OCI-LY1 (cell line): Measurements from ENCODE around the gene GLRA3.

Experiments used
- H2AFZ ChIP-seq: fragments of 200-600 bp; sonication (generic), shearing (Covaris generic); 2 replicates; pipeline ENCODE4 v1.6.0; 2014; ENCODE audit warnings: antibody characterized with exemption, mild to moderate bottlenecking, low read length
- H3F3A ChIP-seq: fragments of 200-600 bp; sonication (generic), shearing (Covaris generic); 2 replicates; pipeline ENCODE4 v1.6.0; 2014; ENCODE audit warnings: mild to moderate bottlenecking, antibody characterized with exemption, low read length, moderate library complexity; ENCODE audit not compliant: insufficient read depth
- H3K27ac ChIP-seq: fragments of 200-600 bp; sonication (generic); 2 replicates; pipeline ENCODE4 v1.5.1; 2014; ENCODE audit warnings: low read length, mixed run types, mild to moderate bottlenecking, low read depth; ENCODE audit not compliant: poor library complexity, severe bottlenecking
- H3K27me3 ChIP-seq: fragments of 200-600 bp; sonication (generic); 2 replicates; pipeline ENCODE4 v1.6.0; 2014; ENCODE audit warnings: antibody characterized with exemption, mild to moderate bottlenecking, low read length, moderate library complexity; ENCODE audit not compliant: insufficient read depth
- H3K36me3 ChIP-seq: fragments of 200-600 bp; sonication (generic); 2 replicates; pipeline ENCODE4 v1.6.1; 2014; ENCODE audit warnings: mild to moderate bottlenecking, antibody characterized with exemption, low read length, moderate library complexity, mixed read lengths; ENCODE audit not compliant: insufficient read depth
- H3K4me1 ChIP-seq: fragments of 200-600 bp; sonication (generic); 2 replicates; pipeline ENCODE4 v1.5.1; 2014; ENCODE audit warnings: mild to moderate bottlenecking, low read length, moderate library complexity; ENCODE audit not compliant: insufficient read depth, severe bottlenecking
- H3K4me2 ChIP-seq: fragments of 200-600 bp; sonication (generic), shearing (Covaris generic); 2 replicates; pipeline ENCODE4 v1.6.1; 2014; ENCODE audit warnings: low read length
- H3K4me3 ChIP-seq: fragments of 200-600 bp; sonication (generic); 2 replicates; pipeline ENCODE4 v1.5.1; 2014; ENCODE audit warnings: low read length, low read depth, mild to moderate bottlenecking, mixed read lengths; ENCODE audit not compliant: poor library complexity, severe bottlenecking
- H3K79me2 ChIP-seq: fragments of 200-600 bp; shearing (Covaris generic); 2 replicates; pipeline ENCODE4 v1.6.1; 2016; ENCODE audit warnings: mixed run types, low read length, mixed read lengths; ENCODE audit not compliant: insufficient read depth
- H3K9ac ChIP-seq: fragments of 200-600 bp; sonication (generic), shearing (Covaris generic); 2 replicates; pipeline ENCODE4 v1.6.1; 2014; ENCODE audit warnings: mild to moderate bottlenecking, low read length, mixed read lengths
- H3K9me2 ChIP-seq: fragments of 200-600 bp; sonication (generic), shearing (Covaris generic); 2 replicates; pipeline ENCODE4 v1.6.1; 2014; ENCODE audit warnings: low read depth, mild to moderate bottlenecking, low read length, mixed read lengths
- H3K9me3 ChIP-seq: fragments of 200-600 bp; shearing (Covaris generic); 2 replicates; pipeline ENCODE4 v1.6.1; 2014; ENCODE audit warnings: low read length, mixed read lengths
- H4K20me1 ChIP-seq: fragments of 200-600 bp; sonication (generic), shearing (Covaris generic); 2 replicates; pipeline ENCODE4 v1.6.0; 2016; ENCODE audit warnings: mild to moderate bottlenecking, low read length; ENCODE audit not compliant: insufficient read depth
- EZH2 ChIP-seq: fragments of 200-600 bp; sonication (generic), shearing (Covaris generic); IDR thresholded peaks from 2 replicates; pipeline ENCODE4 v1.8.0; 2017; ENCODE audit warnings: borderline replicate concordance, mixed run types, mild to moderate bottlenecking, antibody characterized with exemption, low read length, moderate library complexity, mixed read lengths
- TF ChIP-seq, protein P1 (sequence below): fragments of 200-600 bp; sonication (generic), shearing (Covaris generic); IDR thresholded peaks from 2 replicates; pipeline ENCODE4 v1.5.1; 2017; ENCODE audit warnings: mild to moderate bottlenecking, antibody characterized with exemption, low read length, moderate library complexity, mixed read lengths

GLRA3 gene

DNA sequence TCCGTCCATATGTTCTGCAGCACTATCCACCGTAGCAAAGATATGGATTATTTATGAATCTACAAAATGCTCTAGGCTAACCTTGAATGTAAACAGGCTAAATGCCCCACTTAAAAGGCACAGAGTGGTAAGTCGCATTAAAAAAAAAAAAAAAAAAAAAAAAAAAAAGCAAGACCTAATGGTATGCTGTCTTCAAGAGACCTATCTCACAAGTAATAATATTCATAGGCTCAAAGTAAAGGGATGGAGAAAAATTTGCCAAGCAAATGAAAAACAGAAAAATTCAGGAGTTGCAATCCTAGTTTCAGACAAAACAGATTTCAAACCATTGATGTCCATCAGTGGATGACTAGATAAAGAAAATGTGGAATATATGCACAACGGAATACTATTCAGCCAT is 139.4 kb downstream of the GLRA3 start:
- H3K9ac ChIP-seq, result no peak overlapping the region
- no peaks in the 10 kb centered on the region for H3K9me2 ChIP-seq
- no peaks in the 10 kb centered on the region for H3K4me1 ChIP-seq
- no peaks in the 10 kb centered on the region for H4K20me1 ChIP-seq
- no peaks in the 10 kb centered on the region for H3K36me3 ChIP-seq
- no peak for TF ChIP-seq EZH2
- TF ChIP-seq, protein P1, sequence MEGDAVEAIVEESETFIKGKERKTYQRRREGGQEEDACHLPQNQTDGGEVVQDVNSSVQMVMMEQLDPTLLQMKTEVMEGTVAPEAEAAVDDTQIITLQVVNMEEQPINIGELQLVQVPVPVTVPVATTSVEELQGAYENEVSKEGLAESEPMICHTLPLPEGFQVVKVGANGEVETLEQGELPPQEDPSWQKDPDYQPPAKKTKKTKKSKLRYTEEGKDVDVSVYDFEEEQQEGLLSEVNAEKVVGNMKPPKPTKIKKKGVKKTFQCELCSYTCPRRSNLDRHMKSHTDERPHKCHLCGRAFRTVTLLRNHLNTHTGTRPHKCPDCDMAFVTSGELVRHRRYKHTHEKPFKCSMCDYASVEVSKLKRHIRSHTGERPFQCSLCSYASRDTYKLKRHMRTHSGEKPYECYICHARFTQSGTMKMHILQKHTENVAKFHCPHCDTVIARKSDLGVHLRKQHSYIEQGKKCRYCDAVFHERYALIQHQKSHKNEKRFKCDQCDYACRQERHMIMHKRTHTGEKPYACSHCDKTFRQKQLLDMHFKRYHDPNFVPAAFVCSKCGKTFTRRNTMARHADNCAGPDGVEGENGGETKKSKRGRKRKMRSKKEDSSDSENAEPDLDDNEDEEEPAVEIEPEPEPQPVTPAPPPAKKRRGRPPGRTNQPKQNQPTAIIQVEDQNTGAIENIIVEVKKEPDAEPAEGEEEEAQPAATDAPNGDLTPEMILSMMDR, result no peak
- H3K4me2 ChIP-seq, result no peak overlapping the region
- no peaks in the 10 kb centered on the region for H3F3A ChIP-seq
- H3K9me3 ChIP-seq, result peaks cover 2% of the 10 kb centered on the region; the same call in 1 of the 2 replicates
- H3K79me2 ChIP-seq, result no peaks in the 10 kb centered on the region
- H3K27ac ChIP-seq, result no peak overlapping the region
- H2AFZ ChIP-seq, result no peak overlapping the region
- H3K27me3 ChIP-seq, result no peaks in the 10 kb centered on the region
- H3K4me3 ChIP-seq, result no peak overlapping the region

DNA sequence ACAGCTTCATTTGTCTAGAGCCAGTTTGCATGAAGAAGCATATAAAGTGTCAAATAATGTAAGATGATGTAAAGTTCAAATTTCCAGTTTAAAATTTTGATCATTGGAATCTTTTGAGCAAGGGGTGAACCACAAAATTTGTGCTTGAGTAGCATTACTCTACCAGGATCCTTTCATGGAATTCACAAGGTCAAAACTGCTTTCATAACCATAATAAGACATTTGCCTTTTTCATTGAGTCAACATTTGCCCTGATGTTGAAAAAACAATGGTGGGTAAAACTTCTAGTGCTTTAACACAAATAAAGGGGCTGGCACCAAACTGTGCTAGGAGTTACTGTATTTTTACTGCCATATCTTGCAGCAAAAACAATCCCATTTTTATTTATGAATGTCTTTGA is 142.2 kb downstream of the GLRA3 start:
- TF ChIP-seq, protein P1, result no peak
- TF ChIP-seq EZH2, result no peak
- Histone ChIP-seq H3K27ac (no peak overlapping the region), H3F3A (no peaks in the 10 kb centered on the region), H3K4me1 (no peaks in the 10 kb centered on the region), H4K20me1 (no peaks in the 10 kb centered on the region), H3K36me3 (no peaks in the 10 kb centered on the region), H3K9me2 (no peaks in the 10 kb centered on the region), H2AFZ (no peak overlapping the region), H3K27me3 (no peaks in the 10 kb centered on the region), H3K4me2 (no peak overlapping the region), H3K79me2 (no peaks in the 10 kb centered on the region), H3K9me3 (peaks cover 2% of the 10 kb centered on the region; the same call in 1 of the 2 replicates), H3K9ac (no peak overlapping the region), H3K4me3 (no peak overlapping the region)

DNA sequence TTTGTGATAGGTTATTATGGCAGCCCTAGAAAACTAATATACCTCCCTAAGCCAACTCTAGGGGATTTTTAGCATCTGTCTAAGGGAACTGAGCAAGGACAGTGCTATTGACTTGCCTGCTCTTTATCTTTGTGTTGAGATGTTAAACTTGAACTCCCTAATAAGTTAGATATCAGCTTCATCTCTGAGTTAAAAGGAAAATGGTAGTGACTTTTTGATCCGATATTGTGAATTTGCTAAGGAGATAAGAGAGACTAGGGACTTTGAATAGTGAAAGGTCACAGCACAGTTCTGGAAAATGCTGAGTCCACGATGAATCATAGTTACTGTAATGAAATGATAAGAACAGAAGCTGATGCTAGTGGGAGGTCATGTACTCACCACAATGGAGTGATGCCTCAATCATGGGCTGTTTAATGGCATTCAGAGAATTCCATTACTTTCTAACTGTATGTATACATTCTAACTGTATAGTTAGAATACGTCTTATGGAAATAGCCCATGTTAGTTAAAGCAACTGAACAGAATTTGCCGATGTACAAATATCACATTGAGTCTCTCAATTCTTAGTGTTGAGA is 147.2 kb downstream of the GLRA3 start:
- TF ChIP-seq EZH2, result no peak
- TF ChIP-seq, protein P1, result no peak
- Histone ChIP-seq H3K9me3 (no peaks in the 10 kb centered on the region), H3K9me2 (no peaks in the 10 kb centered on the region), H4K20me1 (no peaks in the 10 kb centered on the region), H3K4me3 (no peak overlapping the region), H3F3A (no peaks in the 10 kb centered on the region), H3K27me3 (no peaks in the 10 kb centered on the region), H3K27ac (no peak overlapping the region), H2AFZ (no peak overlapping the region), H3K4me1 (no peaks in the 10 kb centered on the region), H3K9ac (no peak overlapping the region), H3K79me2 (no peaks in the 10 kb centered on the region), H3K4me2 (no peak overlapping the region), H3K36me3 (no peaks in the 10 kb centered on the region)
